NCI-H69 (cell line): ENCODE data around the gene SNAI3.
A peak's percentile ranks its signal among the peaks of the same experiment; 100 is the strongest.

Source experiments
- DNase-seq: peaks from one replicate; lab custom pipeline; 2025; lab: John Stamatoyannopoulos, UW

SNAI3 gene

GRCh38 chr16:88721815-88722755 lies 35.8 kb upstream of the SNAI3 start:
- no peak for DNase-seq

- DNase-seq = no peak
Measured at GRCh38 chr16:88721236-88721635, 34.9 kb upstream of the SNAI3 start.

- DNase-seq = no peak
Measured at GRCh38 chr16:88720396-88720970, 34.2 kb upstream of the SNAI3 start.

- DNase-seq = no peak
Measured at GRCh38 chr16:88719933-88720296, 33.6 kb upstream of the SNAI3 start.

GRCh38 chr16:88719267-88719932 lies 33.1 kb upstream of the SNAI3 start:
- no peak for DNase-seq

- DNase-seq = no peak
Measured at GRCh38 chr16:88718178-88718577, 31.9 kb upstream of the SNAI3 start.

- DNase-seq = no peak
Measured at GRCh38 chr16:88716601-88717001, 30.3 kb upstream of the SNAI3 start.

- DNase-seq = no peak
Measured at GRCh38 chr16:88716201-88716600, 29.9 kb upstream of the SNAI3 start.

- DNase-seq = no peak
Measured at GRCh38 chr16:88715312-88716190, 29.2 kb upstream of the SNAI3 start.

- DNase-seq = no peak
Measured at GRCh38 chr16:88714420-88715302, 28.4 kb upstream of the SNAI3 start.

GRCh38 chr16:88713568-88714419 lies 27.5 kb upstream of the SNAI3 start:
- DNase-seq = no peak

GRCh38 chr16:88713054-88713453 lies 26.7 kb upstream of the SNAI3 start:
- no peak for DNase-seq

- DNase-seq = no peak
Measured at GRCh38 chr16:88712362-88712979, 26.2 kb upstream of the SNAI3 start.

- no peak for DNase-seq
Measured at GRCh38 chr16:88711750-88712340, 25.5 kb upstream of the SNAI3 start.

GRCh38 chr16:88710556-88710955 lies 24.2 kb upstream of the SNAI3 start:
- no peak for DNase-seq

- DNase-seq = no peak
Measured at GRCh38 chr16:88706965-88707826, 20.9 kb upstream of the SNAI3 start.

GRCh38 chr16:88706229-88706964 lies 20.1 kb upstream of the SNAI3 start, which contains the start of the genes CTU2 and RNF166:
CTU2 (plus strand) TSS chr16:88706503; CDS start chr16:88706531, 28 bp downstream.
RNF166 (minus strand) TSS chr16:88706408; CDS start chr16:88706325, 83 bp downstream.
- peak; percentile 84 for DNase-seq
